ENCODE measurements around the gene BIRC6.

Gene BIRC6

DNA sequence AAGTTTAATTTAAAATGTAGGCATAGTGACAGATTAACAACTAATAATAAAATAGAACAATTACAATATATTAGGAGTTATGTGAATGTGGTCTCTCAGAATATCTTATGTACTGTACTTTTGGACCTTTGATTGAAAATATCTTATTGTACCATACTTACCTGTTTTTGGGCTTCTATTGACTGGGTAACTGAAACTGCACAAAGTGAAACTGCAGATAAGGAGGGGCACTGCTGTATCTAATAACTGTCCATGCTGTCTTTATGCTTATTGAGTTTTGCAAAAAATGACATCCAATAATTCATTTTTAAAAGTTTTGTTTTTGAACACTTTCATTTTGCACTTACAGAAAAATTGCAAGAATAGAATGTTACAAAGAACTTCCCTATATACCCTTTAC, 19.9 kb downstream of the BIRC6 start:
- DNase-seq (ENCODE audit: low read depth, low spot score) = no peak

DNA sequence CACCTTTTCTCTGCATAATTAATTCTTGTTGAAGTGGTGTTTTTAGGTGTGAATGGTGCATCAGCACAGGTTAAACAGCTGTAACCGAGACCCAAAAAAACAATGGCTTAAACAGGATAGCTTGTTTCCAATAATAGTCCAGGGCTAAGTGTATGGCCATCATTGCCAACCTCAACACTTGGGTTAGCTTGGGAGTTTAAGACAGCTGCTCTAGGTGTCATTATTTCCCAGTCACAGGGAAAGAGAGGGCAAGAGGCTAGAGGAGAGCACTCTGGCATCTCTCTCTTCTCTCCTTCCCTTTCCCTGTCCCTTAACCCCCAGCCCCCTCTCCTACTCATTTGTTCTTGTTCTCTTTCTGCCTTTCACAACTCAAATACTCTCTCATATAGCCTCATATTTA, 21.1 kb downstream of the BIRC6 start:
- no peak for DNase-seq (ENCODE audit: low read depth, low spot score)

DNA sequence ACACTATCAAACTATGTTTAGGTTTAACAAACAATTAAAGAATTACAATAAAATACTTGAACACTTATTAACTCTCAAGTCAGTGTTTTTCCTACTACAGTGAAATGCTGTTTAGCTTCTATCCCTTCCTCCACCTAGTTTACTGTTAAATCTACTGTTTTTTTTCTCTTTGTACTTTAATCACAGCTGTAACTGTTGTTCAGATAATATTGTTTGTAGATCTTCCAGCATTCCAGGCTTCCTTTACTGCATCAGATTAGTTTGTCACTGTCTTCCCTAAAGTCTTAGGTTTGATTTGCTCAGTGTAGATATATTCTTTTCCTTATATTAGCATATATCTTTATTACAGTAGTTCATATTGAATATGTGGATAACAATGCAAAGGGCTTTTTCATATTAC, 22.5 kb downstream of the BIRC6 start:
- no peak for DNase-seq (ENCODE audit: low read depth, low spot score)

DNA sequence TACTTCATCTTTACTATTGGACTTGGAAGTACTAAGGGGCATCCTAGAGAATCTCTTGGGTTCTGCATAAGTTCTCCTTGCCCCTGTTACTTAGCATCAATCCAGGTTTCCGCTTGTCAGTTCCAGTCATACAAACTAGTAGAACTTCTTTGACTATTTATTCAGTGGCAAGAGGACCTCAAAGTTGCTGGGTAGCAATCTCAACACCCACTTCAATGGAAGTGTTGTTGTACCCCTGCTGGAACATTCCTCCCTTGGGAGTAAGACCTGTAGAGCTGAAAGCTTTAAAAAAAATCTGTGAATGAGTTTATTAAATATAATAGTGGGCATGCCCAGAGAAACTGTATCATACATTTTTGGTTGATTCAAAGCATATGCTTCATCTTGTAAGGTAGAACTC, 27.0 kb downstream of the BIRC6 start:
- DNase-seq (ENCODE audit: low read depth, low spot score) = no peak

DNA sequence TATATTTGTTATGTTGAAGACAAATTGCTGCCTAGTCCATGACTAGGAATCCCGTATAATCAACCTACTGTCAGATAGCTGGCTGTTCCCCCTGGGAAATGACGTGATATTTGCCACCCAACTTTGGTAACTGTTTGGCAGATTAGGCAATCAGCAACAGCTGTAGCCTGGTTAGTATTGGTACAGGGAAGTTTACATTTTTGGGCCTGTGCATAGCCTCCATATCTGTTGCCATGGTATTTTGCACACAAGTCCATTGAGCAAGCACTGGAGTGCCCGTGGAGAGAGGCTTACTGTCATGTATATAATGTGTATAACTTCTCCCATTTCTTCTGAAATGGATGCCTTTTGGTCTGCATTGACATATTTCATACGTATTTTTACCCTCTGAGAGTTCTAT, 27.7 kb downstream of the BIRC6 start:
- no peak for DNase-seq (ENCODE audit: low read depth, low spot score)

DNA sequence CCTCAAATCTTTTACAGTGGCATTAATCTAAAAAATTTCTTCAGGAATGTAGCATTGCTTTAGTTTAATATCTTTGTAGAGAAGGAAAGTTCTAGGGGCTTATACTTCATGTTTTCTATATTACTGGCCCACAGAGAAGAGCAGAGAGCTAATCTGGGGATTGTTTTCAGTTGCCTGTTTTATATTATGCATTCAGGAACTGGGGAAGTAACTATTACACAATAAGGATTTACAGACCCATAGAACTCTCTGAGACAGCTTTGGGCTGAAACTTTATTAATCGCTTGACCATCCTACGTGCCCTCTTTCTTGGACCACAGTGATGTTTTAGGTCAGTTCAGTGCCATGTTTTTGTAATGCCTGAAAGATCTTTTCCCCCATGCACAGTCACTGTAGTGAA, 29.9 kb downstream of the BIRC6 start:
- DNase-seq (ENCODE audit: low read depth, low spot score) = no peak

DNA sequence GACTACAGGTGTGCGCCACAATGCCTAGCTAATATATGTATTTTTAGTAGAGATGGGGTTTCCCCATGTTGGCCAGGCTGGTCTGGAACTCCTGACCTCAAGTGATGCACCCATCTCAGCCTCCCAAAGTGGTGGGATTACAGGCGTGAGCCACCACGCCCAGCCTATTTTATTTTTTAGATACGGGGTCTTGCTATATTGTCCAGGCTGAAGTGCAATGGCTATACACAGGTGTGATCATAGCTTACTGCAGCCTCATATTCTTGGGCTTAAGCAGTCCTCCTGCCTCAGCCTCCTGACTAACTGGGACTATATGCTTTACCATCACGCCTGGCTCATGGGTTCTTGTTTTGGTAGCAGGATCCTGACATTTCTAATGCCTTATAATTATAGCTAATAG, 42.4 kb downstream of the BIRC6 start:
- no peak for DNase-seq (ENCODE audit: low read depth, low spot score)

DNA sequence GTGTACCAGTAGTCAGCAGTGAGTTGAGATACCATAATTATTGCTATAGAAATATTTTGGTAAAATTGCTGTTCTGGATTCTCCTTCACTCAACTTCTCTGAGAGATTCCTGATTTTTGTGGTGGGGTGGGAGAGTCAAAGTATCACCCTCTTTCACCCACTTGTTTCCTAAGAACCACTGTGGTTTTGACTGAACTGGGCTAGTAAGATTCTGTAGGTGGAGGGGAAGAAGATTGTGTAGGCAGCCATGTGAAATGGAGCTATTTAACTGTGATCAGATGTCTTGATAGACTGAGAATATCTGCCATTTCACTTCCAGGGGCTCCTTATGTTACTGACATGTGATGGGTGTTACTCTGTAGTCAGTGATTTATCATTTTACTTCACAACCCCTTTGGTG, 45.3 kb downstream of the BIRC6 start:
- no peak for DNase-seq (ENCODE audit: low read depth, low spot score)

DNA sequence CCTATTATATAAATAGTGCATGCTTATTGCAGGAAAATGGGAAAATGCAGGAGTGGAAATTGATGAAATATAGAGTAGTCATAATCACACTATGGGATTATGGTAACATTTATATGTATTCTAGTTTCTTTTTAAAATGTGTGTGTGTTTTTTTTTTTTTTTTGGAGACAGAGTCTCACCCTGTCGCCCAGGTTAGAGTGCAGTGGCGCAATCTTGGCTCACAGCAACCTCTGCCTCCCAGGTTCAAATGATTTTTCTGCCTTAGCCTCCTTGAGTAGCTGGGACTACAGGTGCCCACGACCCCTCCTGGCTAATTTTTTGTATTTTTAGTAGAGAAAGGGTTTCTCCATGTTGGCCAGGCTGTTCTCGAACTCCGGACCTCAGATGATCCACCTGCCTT, 47.0 kb downstream of the BIRC6 start:
- DNase-seq (ENCODE audit: low read depth, low spot score) = no peak

DNA sequence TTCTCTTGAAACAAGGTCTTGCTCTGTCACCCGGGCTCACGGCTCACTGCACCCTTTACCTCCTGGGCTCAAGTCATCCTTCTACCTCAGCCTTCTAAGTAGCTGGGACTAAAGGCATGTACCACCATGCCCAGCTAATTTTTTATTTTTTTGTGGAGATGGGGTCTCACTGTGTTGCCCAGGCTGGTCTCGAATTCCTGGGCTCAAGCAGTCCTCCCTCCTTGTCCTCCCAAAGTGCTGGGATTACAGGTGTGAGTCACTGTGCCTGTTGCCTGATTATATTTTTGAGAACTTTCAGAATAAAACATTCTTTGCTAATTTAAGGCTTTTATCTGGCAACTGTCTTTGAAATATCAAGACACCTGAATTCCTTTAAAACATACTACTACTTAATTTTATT, 47.9 kb downstream of the BIRC6 start:
- DNase-seq (ENCODE audit: low read depth, low spot score) = no peak

DNA sequence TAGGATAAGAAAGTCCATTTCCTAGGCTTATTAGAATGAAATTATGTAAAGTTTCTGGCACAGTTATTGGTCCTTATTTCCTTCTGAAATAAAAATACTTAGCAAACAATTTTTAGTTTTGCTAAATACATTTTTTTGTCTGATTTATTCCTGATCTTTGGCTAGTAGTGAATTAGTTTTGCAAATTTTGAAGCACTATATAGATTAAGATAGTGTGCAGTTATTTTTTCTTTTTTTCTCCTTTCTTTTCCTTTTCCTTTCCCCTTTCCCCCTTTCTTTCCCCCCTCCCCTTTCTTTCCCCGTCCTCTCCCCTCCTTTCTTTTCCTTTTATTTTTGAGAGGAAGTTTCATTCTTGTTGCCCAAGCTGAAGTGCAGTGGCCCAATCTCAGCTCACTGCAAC, 59.7 kb downstream of the BIRC6 start:
- no peak for DNase-seq (ENCODE audit: low read depth, low spot score)

DNA sequence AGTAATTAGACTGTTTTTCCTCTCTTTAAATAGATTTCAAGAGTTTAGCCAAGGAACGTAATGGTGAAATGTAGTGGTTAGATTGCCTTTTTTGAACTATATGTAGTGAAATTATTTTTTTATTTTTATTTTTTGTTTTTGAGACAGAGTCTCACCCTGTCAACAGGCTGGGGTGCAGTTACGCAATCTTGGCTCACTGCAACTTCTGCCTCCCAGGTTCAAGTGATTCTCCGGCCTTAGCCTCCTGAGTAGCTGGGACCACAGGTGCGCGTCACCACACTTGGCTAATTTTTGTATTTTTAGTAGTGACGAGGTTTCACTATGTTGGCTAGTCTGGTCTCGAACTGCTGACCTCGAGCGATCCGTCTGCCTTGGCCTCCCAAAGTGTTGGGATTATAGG, 60.8 kb downstream of the BIRC6 start:
- DNase-seq (ENCODE audit: low read depth, low spot score) = no peak

DNA sequence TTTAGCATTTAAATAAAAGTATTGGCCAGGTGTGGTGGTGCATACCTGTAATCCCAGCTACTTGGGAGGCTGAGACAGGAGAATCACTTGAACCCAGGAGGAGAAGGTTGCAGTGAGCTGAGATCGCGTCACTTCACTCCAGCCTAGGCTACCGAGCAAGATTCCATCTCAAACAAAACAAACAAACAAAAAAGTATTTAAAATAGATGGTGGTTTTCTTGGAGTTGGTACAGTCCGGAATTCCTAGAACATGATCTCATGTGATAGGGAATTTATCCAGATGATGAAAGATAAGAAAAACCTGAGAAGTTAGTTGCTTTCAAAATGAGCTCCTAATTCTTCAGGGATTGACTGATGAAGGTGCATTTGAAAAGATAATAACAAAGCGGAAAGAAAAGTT, 62.0 kb downstream of the BIRC6 start:
- no peak for DNase-seq (ENCODE audit: low read depth, low spot score)

DNA sequence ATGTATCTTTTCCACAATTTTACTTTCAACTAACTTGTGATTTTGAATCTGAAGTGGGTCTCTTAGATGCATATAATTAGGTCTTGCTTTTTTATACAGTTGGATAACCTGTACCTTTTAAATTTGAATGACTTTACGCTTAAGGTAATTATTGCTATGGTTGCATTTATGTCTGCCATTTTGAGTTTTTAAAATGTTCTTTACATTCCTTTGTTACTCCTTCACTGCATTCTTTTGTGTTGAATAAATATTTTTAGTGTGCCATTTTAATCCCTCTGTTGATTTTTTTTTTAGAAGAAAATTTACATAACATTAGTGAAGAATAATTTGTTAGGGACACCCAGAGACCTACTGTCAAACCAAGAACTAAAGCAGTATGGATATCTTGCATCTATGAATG, 65.3 kb downstream of the BIRC6 start:
- no peak for DNase-seq (ENCODE audit: low read depth, low spot score)

DNA sequence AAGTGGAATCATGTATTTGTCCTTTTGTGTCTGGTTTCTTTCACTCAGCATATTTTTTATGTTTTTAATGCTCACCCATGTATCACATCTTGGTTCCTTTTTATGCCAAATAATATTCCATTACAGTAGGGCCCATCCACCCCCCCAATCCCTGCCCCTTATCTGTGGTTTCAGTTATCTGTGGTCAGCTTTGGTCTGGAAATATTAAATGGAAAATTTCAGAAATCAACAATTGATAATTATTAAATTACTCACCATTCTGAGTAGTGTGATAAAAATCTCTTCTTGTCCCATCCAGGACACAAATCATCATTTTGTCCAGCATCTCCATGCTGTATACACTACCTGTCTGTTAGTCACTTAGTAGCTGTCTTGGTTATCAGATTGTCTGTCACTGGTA, 66.7 kb downstream of the BIRC6 start:
- no peak for DNase-seq (ENCODE audit: low read depth, low spot score)

DNA sequence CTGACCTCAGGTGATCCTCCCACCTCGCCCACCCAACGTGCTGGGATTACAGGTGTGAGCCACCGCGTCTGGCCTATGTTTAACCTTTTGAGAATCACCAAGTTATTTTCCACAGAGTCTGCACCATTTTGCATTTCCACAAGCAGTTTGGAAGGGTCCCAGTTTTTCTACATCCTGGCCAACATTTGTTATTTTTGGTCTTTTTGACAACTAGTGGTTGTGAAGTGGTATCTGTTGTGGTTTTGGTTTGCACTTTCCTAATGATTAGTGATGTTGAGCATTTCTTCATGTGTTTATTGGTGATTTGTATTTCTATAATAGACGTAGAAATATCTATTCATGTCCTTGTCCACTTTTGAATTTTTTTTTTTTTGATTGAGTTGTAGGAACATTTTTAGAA, 67.9 kb downstream of the BIRC6 start:
- no peak for DNase-seq (ENCODE audit: low read depth, low spot score)

DNA sequence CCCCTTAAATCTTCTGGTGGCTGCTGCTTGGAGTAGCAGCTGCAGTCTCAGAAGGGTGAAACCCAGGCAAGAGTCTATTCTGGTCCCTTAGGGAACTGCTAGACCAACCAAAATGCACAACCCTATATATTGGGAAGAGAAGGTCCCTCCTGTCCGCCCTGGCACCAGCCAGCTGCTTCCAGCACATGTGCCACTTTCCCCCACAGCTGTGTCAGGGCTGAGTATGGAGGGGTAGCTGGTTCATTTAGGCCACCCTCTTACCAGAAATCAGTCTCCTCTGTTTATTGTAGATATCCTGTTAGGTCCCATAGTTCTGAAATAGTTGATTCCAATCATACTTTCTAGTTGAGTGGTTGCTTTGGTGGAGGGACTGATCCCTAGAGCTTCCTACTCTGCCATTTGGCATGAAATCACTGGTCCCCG, 68.9 kb downstream of the BIRC6 start:
- no peak for DNase-seq (ENCODE audit: low read depth, low spot score)

DNA sequence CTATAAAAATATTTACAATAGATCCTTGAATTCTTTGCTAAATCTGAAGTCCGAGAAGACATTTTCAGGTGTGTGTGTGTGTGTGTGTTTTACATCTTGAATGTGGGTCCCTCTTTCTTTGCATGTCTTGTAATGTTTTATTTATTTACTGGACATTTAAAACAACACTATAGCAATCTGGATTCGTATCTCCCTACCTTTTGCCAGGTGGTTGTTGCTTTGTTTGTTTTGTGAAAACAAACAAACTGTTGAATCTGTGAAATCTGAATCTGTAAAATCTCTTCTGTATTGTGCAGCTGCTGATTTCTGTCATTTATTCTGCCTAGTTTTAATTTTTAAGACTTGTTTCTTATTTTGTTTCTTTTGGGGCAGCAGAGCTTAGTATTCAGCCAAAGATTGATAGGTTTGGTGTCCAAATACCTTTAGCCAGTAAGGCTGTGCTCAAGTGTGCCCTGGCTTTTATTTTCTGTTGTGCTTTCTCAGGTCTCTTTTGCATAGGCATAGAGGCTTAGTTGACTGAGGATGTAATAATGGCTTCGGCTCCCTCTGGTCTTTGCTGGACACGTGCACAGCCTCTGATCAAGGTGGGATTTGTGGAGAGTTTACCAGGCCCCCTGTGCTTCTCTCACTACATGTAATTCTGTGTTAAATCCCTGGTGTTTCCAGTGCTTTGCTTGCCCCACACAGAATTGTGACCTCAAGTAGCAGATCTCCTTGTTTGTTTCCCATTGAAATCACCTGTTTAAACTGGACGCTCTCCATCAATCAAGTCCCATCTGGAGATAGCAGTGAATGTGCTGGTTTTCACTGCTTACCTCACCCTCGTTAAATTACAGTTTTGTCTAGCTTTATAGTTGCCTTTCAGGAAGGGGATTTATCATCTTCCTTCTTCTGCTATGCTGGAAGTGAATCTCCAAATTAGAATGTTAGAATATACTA, 71.1 kb downstream of the BIRC6 start:
- DNase-seq (ENCODE audit: low read depth, low spot score) = no peak

DNA sequence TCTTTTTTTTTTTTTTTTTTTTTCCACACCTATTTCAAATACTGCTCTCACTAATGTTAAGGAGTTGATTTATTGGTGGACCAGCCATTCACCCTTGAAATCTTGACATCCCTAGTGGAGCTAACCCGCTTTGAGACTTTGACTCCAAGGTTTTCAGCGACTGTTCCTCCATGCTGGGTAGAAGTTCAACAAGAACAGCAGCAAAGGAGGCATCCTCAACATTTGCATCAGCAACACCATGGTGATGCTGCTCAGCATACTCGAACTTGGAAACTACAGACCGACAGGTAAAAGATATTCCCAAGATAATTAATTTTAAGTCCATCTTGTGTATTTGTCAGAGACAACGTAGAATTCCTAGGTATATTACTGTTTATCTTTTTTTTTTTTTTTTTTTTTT, 74.0 kb downstream of the BIRC6 start:
- no peak for DNase-seq (ENCODE audit: low read depth, low spot score)

DNA sequence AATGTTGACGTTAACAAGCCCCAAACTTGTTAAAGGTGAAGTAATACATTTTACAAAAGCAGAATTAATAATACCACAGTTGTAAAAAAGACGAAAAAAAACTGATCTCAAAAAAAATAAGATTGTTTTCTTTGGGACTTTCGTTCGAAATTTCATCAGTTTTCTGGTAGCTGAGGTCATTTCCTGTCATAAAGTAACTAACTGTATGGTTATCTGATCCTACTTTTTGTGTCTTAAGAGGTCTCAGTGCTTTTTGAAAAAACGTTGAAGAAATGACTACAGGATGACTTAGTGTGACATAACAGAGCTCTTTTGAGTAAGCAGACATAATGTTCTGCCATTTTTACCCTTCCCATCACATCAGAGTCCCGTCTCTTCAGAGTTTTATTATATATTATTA, 79.3 kb downstream of the BIRC6 start:
- no peak for DNase-seq (ENCODE audit: low read depth, low spot score)

DNA sequence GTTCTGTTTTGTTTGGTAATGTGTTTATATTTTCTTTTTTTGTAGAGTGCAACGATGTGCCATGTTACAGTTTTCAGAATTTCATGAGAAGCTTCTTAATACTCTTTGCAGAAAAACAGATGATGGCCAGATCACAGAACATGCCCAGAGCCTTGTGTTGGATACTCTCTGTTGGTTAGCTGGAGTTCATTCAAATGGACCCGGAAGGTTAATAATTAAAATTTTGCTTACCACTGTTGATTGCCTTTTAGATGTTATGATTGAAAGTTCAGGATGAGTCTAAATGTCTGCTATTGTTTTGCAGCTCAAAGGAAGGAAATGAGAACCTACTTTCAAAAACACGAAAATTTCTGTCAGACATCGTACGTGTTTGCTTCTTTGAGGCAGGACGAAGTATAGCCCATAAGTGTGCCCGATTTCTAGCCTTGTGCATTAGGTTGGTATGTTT, 85.2 kb downstream of the BIRC6 start:
- no peak for DNase-seq (ENCODE audit: low read depth, low spot score)

DNA sequence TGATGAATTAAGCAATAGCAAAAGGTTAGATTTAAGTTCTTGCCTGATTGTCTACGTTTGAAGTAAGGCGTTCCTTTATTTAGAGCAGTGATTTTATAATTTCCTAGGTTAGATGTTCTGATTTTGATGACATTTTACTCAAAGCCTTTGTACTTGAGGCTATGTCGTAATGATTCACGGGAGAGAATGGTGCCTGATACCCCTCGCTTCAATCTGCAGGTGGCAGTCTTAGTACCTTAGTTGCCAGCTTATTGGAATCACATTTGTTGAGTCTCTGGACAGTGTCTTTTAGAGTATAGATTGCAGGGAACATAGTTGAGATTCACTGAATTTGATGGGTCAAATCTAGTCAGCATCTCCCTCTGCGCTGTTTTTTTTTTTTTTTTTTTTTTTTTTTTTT, 89.5 kb downstream of the BIRC6 start:
- no peak for DNase-seq (ENCODE audit: low read depth, low spot score)

DNA sequence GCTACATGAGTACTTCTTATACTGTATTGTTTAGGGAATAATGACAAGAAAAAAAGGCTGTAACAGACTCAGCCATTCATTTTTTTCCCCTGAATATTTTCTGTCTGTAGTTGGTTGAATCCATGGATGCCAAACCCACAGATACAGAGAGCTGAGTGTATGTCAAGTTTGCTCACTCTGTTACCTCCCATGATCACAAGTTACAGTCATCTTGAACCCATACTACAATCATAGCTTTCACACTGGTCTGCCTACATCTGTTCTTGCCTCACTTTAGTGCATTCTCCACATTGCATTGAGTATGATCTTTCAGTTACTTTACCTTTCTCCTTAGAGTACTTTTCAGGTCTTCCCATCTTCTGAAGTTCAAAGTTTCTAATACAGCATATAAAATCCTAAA, 94.0 kb downstream of the BIRC6 start:
- no peak for DNase-seq (ENCODE audit: low read depth, low spot score)
